Activated T-helper 9 cell treated with anti-CD3 and anti-CD28 coated beads, Interleukin-2, amount 50 U/mL, for 16 hours (primary cell): Measurements from ENCODE around the gene CCNDBP1.
"Not testable (repeated sequence)": the region's sequence is repeated elsewhere in the genome, so short reads cannot be mapped to it uniquely, and the experiment has no call there.

Experiments
- DNase-seq: peaks from one replicate; pipeline ENCODE4 v3.0.0-alpha.2; 2020; ENCODE audit warnings: low read depth

CCNDBP1 gene

GRCh38 chr15:43193710-43194109, 8.5 kb downstream of the CCNDBP1 start:
- no peak for DNase-seq

- DNase-seq = no peak
These were observed 9.6 kb downstream of the CCNDBP1 start for GRCh38 chr15:43194795-43195194.

GRCh38 chr15:43196760-43197548, 11.8 kb downstream of the CCNDBP1 start:
- no peak for DNase-seq

GRCh38 chr15:43197773-43198172, 12.6 kb downstream of the CCNDBP1 start:
- not testable (repeated sequence) for DNase-seq

GRCh38 chr15:43198556-43198955, 13.4 kb downstream of the CCNDBP1 start:
- not testable (repeated sequence) for DNase-seq

- DNase-seq = no peak
These were observed 13.8 kb downstream of the CCNDBP1 start for GRCh38 chr15:43198992-43199391.

- DNase-seq = no peak
These were observed 14.8 kb downstream of the CCNDBP1 start for GRCh38 chr15:43199945-43200488.

GRCh38 chr15:43204016-43204901, 19.1 kb downstream of the CCNDBP1 start:
- peak; percentile 17 for DNase-seq

GRCh38 chr15:43206054-43206453, 20.9 kb downstream of the CCNDBP1 start:
- DNase-seq = no peak

GRCh38 chr15:43207024-43207423, 21.8 kb downstream of the CCNDBP1 start:
- no peak for DNase-seq

GRCh38 chr15:43208052-43209002, 23.1 kb downstream of the CCNDBP1 start:
- DNase-seq = no peak

- no peak for DNase-seq
These were observed 24.0 kb downstream of the CCNDBP1 start for GRCh38 chr15:43209059-43209824.

GRCh38 chr15:43210172-43210745, 25.1 kb downstream of the CCNDBP1 start:
- DNase-seq = no peak

- no peak for DNase-seq
These were observed 25.6 kb downstream of the CCNDBP1 start for GRCh38 chr15:43210807-43211206.

GRCh38 chr15:43211224-43211735, 26.1 kb downstream of the CCNDBP1 start:
- no peak for DNase-seq

- no peak for DNase-seq
These were observed 27.1 kb downstream of the CCNDBP1 start for GRCh38 chr15:43212299-43212698.

GRCh38 chr15:43212951-43213350, 27.7 kb downstream of the CCNDBP1 start:
- DNase-seq = no peak

- no peak for DNase-seq
These were observed 28.3 kb downstream of the CCNDBP1 start for GRCh38 chr15:43213466-43213865.

GRCh38 chr15:43214169-43214568, 29.0 kb downstream of the CCNDBP1 start:
- DNase-seq = no peak

- DNase-seq = no peak
These were observed 29.5 kb downstream of the CCNDBP1 start for GRCh38 chr15:43214592-43215295.
